Fibroblast of peridontal ligament (primary cell): ENCODE data around the gene TMEM74B.

Experiments
- DNase-seq: peaks from one replicate; pipeline ENCODE4 v3.0.0-alpha.2; 2010; ENCODE audit errors: extremely low read depth

The TMEM74B gene

DNA sequence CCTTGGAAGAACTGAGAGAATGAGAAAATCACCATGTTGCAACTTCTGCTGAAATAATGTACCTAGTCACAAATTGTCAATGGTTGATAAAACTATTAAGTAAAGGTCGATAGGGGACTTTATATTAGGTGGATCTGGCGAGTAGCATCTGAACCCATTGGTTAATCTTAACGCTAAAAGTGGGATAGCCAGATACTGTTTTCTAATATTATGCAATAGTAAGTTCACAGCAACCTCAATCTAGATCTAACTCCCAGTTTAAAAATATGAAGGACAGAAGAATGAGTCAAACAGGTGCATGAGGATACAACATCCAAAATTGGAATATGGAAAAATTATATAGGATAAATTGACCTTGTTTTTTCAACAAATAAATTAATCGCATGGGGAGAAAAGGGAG lies 47.5 kb downstream of the TMEM74B start:
- DNase-seq: no peak

DNA sequence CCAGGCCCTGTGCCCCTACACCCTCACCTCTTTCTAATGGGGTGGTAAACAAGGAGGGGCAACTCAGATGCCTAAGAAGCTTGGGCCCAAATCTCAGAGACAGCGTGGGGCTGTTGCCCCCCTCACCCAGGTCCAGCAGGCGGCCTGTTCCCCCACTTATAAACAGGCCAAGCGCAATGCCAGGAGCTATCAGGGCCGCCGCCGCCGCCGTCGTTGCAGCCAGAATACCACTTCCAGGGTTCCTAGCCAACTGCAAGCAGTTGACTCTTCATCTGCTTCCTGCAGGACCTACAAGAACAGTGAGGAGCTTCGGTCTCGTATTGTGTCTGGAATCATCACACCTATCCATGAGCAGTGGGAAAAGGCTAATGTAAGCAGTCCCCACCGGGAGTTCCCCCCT lies 49.9 kb downstream of the TMEM74B start:
- DNase-seq: no peak

DNA sequence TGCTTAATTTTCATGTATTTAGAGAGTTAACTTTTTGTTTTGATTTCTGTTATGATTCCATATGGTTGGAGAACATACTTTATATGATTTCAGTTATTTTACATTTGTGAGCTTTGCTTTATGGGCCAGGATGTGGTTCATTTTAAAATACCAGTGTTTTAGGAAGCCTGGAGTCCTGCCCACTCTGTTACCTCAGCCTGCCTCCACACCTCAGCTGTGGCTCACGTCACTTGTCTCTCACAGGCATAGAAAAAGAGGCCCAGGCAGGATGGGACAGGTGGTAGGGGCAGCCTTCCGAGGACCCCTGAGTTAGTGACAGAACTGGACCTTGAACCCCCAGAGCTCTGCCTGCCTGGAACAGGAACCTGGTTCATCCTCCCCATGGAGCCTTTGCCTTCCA lies 50.4 kb downstream of the TMEM74B start:
- DNase-seq: no peak

DNA sequence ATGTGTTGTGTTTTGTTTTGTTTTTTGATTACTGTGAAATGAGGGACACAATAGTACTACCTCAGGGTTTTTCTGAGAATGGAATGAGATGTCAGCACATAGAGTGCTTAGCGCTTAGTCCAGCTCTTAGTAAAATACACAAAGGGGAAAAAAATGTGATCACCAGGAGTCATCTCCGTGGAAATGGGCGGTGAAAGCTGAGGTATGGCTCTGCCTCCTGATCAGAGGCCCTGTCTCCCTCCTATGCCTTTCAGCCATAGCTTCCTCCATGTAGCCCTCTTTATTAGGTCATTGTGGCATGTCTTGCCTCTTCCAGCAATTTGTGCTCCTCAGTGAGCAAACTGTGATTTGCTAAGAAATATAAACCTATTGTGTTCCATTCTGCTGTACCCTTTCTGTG lies 53.4 kb downstream of the TMEM74B start:
- no peak for DNase-seq

DNA sequence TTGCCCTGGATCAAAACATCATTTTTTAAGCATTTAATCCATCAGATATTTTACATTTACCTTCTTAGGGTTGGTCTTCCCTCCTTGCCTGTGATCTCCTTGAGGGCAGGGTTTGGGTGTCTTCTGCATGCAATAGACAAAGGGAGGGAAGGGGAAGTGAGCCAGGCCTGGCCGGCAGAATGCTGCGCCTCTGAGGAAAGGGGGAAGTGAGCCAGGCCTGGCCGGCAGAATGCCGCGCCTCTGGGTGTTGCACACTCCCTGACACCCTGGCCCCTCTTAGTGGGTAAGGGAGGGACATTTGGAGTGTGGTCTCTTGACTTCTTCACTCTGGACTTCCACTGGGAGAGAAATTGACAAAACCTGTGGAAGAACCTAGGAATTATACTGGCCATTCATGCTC lies 53.9 kb downstream of the TMEM74B start:
- no peak for DNase-seq
